GM19043 (cell line): ENCODE results near the gene PLD1.
"Not testable (repeated sequence)": the region's sequence is repeated elsewhere in the genome, so short reads cannot be mapped to it uniquely, and the experiment has no call there.

Source experiments
- ATAC-seq: cut with Tn5 transposase; IDR thresholded peaks from one replicate; pipeline ENCODE4 v1.9.1; 2021; ENCODE audit warnings: low read depth; ENCODE audit not compliant: unreplicated experiment

PLD1 gene

DNA sequence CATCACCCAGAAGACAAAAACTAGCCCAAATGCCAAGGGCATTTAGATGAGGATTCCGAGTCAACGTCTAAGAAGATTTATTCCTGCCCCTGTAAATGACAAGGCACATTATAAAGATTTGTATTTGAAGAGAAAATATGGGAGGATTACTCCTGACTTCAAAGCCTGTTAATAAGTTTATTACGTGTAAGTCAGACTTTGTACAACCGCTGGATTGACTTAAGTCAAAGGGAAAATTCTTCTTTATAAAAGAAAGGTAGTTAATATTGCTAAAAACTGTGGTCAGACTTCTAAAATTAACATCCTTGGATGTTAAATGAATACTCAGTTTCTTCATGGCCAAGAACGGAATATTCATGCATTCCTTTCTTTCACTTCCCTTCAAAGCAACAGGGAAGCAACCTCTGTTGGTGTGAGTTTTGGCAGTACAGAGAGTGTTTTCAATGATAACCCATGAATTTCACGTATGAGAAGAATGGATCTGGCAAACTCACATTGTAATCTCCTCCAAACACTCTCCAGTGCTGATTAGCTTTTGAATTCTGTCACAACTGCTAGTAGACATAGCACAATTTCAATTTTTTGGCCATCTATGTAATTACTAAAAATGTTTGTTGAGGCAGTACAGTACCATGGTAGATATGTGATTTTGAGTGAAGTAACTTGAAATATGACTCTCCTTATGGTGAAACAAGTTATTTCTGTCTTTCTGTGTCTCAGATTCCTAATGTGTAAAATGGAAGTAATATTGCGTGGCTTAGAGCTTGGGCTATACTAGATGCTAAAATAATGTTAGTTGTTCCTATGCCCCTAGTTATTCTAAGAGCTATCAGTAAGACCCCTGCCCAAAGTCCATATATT, 62.0 kb downstream of the PLD1 start:
- no peak for ATAC-seq

DNA sequence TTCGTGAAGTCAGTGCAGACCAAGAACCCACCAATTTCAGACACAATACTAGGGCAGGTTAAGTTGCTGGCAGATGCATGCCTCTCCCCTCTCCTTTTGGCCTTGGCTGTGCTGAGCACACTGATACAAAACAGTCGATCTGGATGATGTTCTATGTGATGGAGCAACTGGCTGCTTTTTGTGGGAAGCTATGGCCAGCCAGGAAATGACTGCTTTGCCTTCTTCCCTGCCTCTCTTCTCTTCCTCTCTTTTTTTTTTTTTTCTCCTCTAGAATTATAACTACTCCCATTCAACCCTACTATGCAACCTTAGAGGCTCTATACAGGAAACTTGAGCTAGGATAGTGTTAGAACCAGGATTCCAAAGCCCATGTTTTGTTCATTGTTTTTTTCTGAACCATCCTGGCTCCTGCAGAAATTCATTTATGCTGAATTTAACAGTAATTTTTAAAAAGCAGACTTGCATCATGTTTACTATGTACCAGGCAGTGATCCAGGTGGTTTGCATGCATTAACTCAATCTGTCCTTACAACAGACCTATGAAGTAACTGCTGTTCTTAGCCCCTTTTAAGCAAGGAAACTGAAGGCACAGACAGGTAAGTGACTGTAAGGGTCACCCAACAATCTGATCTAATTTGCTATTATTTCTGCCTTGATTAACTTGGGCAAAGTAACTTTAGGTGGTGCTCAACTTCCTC, 62.9 kb downstream of the PLD1 start:
- no peak for ATAC-seq

DNA sequence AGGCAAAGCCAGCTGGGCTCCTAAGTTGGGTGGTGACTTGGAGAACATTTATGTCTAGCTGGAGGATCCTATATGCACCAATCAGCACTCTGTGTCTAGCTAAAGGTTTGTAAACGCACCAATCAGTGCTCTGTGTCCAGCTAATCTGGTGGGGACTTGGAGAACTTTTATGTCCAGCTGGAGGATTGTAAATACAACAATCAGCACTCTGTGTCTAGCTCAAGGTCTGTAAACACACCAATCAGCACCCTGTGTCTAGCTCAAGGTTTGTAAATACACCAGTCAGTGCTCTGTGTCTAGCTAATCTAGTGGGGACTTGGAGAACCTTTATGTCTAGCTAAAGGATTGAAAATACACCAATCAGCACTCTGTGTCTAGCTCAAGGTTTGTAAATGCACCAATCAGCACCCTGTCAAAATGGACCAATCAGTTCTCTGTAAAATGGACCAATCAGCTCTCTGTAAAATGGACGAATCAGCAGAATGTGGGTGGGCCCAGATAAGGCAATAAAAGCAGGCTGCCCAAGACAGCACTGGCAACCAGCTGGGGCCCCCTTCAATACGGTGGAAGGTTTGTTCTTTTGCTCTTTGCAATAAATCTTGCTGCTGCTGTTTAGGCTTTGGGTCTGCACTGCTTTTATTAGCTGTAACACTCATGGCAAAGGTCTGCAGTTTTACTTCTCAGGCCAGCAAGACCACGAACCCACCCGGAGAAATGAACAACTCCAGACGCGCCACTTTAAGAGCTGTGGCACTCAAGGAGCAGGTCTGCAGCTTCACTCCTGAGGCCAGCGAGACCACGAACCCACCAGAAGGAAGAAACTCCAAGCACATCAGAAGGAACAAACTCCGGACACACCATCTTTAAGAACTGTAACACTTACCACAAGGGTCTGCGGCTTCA, 63.7 kb downstream of the PLD1 start:
- not testable (repeated sequence) for ATAC-seq

DNA sequence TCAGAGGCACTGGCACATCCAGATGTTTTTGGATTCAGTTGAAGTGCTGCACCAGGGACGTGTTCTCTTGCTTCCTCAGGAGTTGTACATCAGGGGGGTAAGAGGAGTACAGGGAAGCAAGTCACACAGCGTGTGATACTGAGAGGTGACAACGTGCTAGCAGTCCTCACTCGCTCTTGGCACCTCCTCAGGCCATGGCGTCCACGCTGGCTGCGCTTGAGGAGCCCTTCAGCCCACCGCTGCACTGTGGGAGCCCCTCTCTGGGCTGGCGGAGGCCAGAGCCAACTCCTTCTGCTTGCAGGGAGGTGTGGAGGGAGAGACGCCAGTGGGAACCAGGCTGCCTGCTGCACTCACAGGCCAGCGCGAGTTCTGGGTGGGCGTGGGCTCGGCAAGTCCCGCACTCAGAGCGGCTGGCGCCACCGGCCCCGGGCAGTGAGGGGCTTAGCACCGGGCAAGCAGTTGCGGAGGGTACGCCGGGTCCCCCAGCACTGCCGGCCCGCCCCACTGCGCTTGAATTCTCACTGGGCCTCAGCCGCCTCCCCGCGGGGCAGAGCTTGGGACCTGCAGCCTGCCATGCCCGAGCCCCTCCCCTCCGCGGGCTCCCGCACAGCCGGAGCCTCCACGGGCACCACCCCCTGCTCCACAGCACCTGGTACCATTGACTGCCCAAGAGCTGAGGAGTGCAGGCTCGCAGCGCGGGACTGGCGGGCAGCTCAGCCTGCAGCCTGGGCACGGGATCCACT, 64.5 kb downstream of the PLD1 start:
- ATAC-seq: no peak

DNA sequence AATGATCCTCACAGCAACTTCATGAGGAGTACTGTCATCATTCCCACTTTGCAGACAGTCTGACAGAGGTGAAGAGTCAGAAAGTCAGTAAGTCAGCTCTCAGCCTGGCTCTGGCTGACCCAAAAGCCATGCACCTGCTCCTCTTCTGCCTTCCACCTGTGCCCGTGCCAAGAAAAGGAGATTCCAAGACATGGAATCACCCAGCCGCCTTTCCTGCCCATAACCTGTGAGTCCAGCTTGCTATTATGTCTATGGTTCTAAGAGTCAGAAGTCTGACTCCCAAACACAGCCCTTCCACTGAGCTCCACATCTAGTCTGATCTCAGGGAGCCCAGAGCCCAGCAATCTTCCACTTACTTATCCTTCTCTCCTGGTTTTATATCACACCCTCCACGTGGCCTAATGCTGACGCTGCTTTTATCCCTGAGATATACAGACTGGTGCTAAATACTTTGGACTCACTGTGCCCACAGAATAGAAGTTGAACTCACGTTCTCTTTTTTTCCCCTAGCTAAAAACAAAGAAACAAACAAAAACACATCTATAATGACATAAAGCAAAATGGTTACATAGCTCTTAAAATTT, 66.0 kb downstream of the PLD1 start:
- ATAC-seq: no peak

DNA sequence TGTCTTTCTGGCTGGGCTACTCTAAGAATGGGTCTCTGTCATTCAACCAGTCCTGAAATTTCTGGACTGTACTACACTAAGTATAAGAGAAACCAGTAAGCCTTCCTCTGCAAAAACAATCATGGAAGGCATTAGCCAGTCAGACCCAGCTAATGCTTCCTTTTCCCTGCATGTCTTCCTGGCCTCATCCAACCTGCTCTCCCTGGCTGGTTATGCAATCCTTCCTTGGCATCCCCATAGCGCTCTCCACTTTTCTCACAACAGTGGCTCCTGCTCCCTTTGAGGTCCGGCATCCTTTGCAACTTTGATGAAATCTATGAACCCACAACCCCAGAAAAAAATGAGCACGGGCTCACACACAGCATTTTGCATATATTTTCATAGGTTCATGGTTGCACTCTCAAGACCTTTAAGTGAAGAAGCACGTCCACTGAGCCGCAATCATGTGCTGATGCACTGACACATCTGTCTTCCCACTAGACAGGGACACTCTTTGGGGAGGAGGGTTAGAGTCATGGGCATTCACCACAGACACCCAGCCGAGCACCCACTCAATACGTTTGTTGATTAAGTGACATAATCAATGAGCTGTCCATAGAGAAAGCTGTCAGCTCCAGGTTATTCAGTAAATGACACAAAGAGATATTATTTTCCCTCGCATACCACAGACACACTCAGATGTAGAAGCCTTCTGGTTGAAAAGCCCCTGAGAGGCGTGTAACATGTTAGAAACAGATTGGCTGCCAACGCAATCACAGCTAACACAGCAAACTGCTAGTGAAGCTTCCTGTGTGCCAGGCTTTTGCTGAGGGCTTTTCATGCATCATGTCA, 66.7 kb downstream of the PLD1 start:
- ATAC-seq: no peak

DNA sequence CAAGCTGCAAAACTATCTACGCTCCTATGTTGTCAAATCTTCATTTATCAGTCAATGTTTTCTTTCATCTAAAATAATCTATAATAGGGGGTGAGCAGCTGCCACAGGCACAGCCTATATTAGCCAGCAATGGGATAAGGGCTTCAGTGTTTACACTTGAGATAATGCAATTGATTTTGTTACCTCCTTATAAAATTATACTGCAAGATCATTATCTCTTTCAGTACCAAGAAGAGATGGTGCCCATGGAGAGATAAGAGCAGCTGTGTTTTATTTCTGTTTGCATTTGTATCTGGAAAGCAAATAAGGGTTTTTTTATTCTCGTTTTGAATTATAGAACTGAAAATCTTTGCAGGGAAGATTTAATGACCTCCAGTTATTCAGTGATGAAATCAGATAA, 68.9 kb downstream of the PLD1 start:
- no peak for ATAC-seq

DNA sequence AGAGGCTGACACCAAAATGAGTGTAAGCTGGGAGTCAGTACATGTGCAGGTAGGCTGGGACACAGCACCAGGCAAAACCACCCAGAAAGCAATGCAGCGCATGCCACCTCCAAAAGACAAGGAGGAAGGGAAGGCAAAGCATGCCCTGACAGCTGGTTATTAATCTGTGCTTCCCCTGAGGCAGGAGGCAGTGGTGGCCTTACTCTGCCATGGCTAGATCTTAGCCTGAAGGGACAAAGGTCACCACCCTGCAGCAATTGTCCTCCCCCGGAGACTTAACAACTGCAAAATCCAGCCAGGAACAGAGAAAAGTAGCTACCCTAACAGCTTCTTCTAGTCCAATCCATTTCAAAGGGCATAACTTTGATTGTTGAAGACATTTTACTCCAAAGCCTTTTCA, 73.7 kb downstream of the PLD1 start:
- no peak for ATAC-seq

DNA sequence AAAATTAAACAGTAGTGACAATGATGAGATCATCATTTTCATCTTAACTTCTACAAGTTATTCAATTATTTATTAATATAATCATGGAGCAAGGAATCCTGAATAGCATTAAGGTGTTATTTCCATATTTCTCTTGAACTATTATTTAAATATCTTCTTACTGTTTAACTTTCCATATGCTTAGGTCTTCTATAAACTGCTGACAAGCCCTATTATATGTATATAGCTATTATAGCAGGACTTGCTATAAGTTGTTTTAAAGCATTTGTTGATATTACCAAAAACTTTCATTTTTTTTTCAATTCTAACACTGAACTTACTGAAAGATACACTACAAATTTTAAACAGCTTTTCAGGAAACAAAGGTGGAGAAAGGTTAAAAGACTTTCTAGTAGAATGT, 76.7 kb downstream of the PLD1 start:
- ATAC-seq: no peak

DNA sequence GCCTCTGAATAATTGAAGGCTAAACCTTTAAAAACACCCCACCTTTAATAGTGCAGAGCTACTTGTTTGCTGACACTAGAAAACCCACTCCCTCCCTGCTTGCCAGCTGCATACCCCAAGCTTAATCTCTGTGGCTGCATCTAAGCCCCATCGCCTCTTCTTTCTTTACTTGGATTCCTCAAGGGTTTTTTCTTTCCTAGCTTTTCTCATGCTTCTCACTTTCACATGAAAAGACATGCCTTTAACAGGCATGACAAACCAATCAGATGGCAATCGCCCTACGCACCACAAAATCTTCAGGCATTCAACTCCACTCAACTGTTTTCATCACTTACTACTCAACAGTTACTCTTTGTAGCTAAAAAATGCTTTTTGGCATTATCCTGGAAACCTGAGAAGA, 77.5 kb downstream of the PLD1 start:
- ATAC-seq: no peak

DNA sequence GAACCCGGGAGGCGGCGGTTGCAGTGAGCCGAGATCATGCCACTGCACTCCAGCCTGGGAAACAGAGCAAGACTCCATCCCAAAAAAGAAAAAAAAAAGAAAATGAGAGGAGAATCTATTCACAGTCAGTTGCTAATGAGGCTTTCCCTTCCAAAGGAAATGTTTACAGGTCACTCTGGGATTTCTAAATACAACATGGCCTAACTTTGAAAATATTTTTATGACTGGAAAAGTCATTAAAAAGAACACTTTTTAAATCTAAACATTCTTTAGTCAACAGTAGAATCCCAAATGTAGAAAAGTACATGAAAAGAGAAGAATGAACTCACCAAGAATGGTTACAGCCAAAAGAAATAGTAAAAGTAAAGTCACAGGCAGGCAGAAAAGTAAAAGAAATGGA, 78.6 kb downstream of the PLD1 start:
- ATAC-seq: no peak

DNA sequence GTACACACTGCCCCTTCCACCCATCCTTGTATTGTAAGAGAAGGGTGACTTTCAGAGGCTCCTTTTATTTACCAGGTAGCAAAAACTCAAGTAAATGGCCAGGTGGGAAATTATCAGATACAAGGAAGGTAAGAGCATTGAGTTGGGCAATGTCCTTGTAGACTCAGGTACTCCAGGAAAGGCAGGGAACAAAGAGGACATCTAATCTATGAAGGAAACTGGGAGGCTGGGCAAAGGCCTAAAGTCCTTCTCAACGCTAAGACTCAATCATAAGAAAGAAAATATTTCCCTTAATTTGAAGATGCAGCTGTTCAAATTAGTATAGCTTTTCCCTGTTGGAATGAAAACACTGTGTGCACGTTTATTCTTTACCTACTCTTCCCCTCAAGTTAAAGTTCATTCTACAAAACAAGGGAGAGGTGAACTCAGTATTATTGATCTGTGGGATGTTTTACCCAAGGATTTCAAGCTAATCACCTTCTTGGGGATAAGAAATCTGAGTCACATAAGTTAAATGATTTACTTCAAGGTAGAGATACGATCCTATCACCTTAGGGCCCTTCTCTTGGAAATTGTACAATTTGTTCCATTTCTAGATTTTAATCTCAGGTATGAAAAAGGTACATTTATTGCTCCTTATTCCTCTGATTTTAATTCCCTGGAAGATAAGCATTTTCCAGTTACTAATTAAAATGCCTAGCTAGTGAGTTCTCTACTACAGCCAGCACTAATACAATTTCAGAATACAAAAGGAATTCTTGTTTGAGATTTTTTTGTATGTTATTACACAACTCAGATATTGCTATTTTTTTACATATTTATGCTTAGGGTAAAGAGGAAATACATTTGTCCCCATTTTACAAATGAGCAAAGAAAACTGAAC, 80.6 kb downstream of the PLD1 start:
- no peak for ATAC-seq

DNA sequence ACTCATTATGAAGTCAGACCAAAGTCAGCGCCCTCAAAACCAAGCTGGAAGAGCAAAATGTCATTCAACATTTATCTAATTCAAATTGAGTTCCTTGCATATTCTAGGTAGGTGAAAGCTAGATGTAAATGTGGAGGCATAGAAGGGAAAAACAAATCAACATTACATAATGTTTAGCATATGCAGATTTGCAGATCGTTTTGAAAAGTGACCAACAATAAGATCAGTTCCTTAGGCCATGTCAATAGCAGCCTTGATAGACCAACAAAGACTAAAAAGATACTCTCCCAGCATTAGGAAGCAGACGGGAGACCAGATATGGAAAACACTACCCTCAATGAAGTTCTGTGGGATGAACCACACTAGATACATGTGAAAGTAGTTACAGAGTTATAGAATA, 83.0 kb downstream of the PLD1 start:
- ATAC-seq: no peak

DNA sequence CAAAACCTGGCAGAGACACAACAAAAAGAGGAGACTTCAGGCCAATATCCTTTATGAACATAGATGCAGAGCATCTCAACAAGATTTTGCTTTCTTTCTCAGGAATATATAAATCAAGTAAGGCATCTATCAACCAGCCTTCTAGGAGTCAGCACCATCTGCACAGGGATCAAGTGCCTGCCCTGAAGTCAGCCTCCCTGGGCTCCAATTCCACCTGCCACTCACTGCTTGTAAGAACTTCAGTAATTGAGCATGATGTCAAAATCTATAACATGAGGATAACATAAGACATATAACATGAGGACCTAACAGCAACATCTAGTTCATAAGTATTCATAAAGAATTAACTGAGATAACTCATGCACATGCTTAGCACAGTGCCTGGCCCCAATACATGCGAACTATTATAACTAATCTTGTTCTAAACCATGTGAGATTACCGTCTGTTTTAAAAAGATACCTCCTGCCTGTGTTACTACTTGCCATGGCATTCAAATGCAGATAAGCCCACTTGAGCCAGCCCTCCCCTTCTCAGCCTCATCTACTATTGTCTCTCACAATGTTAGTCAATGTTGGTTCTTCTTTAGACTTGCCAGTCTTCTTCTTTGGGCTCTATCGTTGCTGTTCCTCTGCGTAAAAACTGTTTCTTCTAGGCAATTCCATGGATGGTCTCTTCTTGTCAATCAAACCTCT, 91.6 kb downstream of the PLD1 start:
- ATAC-seq: no peak

DNA sequence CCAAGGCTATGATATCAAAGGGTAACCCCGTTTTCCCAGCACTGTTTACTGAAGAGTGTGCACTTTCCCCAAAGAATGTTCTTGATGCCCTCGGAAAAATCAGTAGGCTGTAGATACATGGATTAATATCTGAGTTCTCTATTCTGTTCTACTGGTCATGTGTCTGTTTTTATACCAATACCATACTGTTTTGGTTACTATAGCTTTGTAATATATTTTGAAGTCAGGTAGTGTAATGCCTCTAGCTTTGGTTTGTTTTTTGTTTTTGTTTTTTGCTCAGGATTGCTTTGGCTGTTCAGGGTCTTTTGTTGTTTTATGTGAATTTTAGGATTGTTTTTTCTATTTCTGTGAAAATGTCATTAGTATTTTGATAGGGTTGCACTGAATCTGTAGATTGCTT, 95.1 kb downstream of the PLD1 start:
- ATAC-seq: no peak

DNA sequence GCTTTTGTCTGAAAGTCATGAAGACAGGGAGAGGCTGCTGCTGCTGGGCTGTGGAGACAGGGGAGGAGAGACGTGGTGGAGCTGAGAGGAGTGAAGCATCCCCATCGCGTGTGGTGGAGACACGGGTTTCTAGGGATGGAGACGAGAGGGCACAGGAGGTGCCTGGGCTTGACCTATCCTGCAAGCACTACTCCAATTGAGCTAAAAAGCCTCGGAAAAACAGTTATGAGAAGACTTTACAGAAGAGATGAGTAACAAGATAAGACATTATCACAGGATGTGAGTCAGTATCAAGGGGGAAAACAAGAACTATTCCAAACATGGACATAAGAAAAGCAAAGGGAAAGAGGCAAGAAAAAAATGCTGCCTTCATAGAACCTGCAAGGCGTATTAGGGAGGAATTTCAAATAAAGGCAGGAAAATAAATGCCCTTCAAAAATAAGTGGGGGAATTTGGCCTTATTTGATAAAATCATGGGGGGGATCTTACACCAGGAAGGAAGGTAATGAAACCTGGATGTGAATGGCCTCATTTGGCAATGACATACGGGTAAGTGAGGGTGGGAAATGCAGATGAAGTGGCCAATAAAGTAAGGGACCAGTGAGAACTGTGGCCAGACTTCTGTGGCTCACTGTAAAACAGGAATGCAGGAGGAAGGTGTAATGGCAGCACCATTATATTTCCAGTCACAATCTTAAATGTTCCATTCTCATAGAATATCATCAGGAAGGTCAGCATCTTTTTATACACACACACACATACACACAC, 97.9 kb downstream of the PLD1 start:
- ATAC-seq: no peak
